ENCODE measurements around the gene PLOD2.

Gene PLOD2

DNA sequence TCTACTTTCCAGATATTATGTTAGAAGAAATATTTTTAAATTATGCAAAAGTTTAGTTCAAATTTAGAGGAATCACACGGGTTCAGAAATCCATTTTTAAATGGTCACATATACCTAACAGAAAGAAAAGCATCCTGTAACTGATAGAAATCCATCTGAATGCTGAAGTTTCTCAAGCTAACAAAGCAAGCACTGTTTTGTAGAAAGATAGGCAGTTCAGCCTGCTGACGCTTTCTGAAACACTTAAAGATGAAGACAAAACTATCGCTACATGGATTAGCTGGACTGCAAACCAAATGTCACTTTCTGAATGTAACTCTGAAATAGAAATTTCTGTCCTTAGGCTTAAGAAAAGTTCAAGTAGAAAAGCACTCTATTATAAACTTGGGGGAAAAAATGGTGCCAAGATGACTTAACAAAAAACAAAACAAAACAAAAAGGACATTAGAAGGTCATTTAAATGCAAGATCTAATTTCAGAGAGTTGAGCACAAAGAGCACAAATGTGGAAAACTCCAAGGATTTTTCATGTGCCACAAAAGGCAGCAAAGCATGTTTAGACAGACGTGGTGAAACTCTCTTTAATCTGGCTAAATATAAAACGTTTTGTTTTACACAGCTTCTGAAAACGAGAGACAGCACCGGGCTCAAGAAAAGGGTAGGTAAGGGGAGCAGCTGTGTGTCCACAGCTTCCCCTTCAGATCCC lies 1.2 kb downstream of the PLOD2 start:
- peak overlapping the region; percentile 96 for H3K4me3 ChIP-seq (ENCODE audit: low read depth, low read length)
- no peak for DNase-seq (ENCODE audit: low read depth, low spot score)
- in situ Hi-C loops (cut with HindIII; ENCODE audit: low sequenced_read_pairs), result no loop called here
- TF ChIP-seq, protein P1, sequence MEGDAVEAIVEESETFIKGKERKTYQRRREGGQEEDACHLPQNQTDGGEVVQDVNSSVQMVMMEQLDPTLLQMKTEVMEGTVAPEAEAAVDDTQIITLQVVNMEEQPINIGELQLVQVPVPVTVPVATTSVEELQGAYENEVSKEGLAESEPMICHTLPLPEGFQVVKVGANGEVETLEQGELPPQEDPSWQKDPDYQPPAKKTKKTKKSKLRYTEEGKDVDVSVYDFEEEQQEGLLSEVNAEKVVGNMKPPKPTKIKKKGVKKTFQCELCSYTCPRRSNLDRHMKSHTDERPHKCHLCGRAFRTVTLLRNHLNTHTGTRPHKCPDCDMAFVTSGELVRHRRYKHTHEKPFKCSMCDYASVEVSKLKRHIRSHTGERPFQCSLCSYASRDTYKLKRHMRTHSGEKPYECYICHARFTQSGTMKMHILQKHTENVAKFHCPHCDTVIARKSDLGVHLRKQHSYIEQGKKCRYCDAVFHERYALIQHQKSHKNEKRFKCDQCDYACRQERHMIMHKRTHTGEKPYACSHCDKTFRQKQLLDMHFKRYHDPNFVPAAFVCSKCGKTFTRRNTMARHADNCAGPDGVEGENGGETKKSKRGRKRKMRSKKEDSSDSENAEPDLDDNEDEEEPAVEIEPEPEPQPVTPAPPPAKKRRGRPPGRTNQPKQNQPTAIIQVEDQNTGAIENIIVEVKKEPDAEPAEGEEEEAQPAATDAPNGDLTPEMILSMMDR (IDR thresholded peaks at IDR 0.05; ENCODE audit: low read depth, low read length), result no peak

DNA sequence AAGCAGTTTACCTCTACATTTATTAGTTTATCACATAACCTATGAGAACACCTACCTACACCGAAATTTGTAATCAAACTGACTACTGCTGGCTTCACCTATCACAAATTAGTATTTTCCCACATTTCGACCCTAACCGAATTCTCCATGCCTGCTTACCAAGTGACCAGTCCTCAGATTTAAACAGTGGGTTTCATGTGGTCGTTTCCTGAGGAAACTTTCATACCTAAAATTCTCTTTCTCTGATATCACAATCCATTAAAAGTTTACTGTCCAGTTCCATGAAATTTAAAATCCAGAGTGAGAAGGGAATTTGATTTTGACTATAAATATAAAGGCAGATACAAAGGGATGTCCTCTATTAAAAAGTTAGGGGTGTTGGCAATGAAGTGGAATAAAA lies 1.9 kb downstream of the PLOD2 start:
- H3K4me3 ChIP-seq (ENCODE audit: low read depth, low read length), result peak overlapping the region; percentile 96
- in situ Hi-C loops (cut with HindIII; ENCODE audit: low sequenced_read_pairs), result no loop called here
- TF ChIP-seq, protein P1 (IDR thresholded peaks at IDR 0.05; ENCODE audit: low read depth, low read length), result no peak
- DNase-seq (ENCODE audit: low read depth, low spot score), result no peak

DNA sequence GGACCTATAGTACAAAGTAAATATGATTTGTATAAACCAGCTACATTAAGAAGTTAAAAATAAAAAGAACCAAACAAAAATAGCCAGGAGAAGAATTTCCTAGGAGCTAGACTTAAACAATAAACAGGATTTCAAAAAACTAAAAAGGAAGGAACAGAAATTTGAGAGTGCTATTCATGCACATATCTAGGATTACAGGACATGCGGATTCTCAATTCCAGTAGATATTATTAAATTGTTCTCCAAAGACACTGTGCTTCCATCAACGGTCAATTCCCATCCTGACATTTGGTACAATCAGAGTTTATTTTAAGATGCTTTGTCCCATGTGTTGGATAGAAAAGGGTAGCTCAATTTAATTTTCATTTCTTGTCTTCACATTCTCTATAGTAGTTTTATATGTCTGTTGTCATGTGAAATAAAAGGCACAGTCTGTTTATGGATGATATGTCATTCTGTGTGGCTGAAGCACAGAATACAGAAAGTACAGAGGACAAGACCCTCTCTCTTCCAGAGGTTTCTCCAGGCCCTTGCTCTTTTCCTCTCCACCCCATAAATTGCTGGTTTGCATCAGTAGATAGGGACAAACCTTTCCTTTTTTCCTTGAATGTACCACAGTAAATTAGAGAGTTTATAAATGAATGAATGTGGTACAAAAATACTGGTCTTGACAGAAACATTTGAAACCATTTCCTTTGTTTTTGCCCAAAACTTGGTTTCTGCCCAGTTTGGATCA lies 3.5 kb downstream of the PLOD2 start:
- DNase-seq (ENCODE audit: low read depth, low spot score), result no peak
- peak overlapping the region; percentile 96 for H3K4me3 ChIP-seq (ENCODE audit: low read depth, low read length)
- in situ Hi-C loops (cut with HindIII; ENCODE audit: low sequenced_read_pairs), result no loop called here
- TF ChIP-seq, protein P1 (IDR thresholded peaks at IDR 0.05; ENCODE audit: low read depth, low read length), result no peak

DNA sequence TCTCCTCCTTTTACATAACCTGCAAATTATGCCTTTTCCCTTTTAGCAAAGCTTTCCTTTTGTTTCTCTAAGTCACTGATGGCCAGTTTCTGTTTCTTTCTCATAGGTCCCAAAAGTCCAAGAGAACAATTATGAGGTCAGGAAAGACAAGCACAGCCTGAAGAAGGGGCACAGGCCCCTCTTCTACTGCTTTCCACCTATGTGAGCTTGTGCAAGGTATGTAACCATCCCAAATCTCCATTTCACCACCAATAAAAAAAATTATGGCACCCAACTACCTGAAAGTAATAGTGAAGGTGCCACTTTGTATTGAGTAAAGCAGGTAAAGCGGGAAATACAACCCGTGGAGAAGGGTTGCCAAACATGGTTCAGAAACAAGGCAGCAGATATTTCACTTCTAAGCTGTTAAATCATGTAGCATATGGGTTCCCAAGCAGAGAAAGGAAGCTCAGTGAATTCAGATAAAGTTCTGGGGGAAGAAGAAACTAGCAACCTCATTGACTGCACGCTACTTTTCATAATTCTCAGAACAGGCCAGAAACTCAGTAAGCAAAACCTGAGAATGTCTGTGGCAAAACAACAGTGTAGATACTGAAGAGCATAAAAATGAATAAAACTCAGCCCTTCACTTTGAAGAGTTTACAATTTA lies 4.2 kb downstream of the PLOD2 start:
- H3K4me3 ChIP-seq (ENCODE audit: low read depth, low read length), result no peak overlapping the region
- DNase-seq (ENCODE audit: low read depth, low spot score), result no peak
- TF ChIP-seq, protein P1 (IDR thresholded peaks at IDR 0.05; ENCODE audit: low read depth, low read length), result no peak
- in situ Hi-C loops (cut with HindIII; ENCODE audit: low sequenced_read_pairs), result no loop called here

DNA sequence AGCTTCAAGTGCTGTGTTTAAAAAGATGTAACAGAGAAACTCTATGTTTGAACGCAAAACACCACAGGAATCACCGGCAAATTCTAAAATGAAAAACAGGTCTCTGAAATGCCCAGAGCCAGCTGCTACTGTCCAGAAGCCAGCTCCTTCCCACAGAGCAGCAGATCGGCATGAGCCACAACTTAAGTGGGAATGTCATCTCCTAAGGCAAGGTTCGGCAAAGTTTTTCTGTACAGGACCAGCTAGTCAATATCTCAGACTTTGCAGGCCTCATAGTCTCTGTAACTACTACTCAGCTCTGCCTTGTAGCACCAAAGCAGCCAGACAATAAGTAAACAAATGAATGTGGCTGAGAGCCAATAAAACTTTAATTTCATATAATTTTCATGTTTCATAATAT lies 4.9 kb downstream of the PLOD2 start:
- in situ Hi-C loops (cut with HindIII; ENCODE audit: low sequenced_read_pairs), result no loop called here
- no peak for DNase-seq (ENCODE audit: low read depth, low spot score)
- TF ChIP-seq, protein P1 (IDR thresholded peaks at IDR 0.05; ENCODE audit: low read depth, low read length), result no peak
- H3K4me3 ChIP-seq (ENCODE audit: low read depth, low read length), result no peak overlapping the region

DNA sequence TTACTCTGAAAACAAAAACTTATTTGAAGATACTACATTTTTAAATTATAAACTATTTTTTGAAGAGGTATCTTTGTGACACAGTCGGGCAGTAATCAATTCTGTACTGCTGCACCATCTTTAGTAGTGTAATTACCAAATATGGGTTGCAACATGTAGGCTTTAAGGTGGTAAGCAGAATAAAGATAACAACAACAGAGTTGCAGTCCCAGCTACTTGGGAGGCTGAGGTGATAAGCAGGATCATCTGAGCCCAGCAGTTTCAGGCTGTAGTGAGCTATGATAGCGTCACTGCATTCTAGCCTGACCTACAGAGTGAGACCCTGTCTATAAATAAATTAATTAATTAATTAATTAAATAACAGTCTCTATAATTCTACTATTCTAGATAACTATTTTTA lies 6.0 kb downstream of the PLOD2 start:
- DNase-seq (ENCODE audit: low read depth, low spot score), result no peak

More for the DNA sequence above, 6.0 kb downstream of the PLOD2 start:
- in situ Hi-C loops (cut with HindIII; ENCODE audit: low sequenced_read_pairs), result no loop called here
- TF ChIP-seq, protein P1 (IDR thresholded peaks at IDR 0.05; ENCODE audit: low read depth, low read length), result no peak
- no peak overlapping the region for H3K4me3 ChIP-seq (ENCODE audit: low read depth, low read length)

All from astrocyte of the spinal cord (primary cell).